Measurements from ENCODE around the gene GLOD4.
A peak's percentile ranks its signal among the peaks of the same experiment; 100 is the strongest.

GLOD4 gene

DNA sequence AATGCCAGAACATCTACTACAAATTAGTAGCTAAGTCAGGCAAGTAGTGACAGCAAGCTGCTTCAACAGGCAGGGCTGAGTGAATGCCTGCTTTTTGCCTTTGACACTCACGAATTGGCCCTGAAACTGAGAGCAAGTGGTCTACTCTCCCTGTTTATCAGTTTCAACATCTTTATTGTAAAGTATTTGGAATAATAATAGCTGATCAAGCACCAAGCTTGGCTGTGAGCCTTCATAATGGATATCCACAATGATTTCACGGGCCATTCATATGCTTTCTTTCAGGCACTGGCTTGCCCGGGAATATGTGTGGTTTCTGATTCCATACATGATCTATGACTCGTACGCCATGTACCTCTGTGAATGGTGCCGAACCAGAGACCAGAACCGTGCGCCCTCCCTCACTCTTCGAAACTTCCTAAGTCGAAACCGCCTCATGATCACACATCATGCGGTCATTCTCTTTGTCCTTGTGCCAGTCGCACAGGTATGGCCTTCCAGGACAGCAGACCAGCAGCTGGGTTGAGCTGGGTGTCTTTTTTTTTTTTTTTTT lies 44.4 kb downstream of the GLOD4 start:
- no peak for DNase-seq
- Histone ChIP-seq H3K36me3 (peaks cover 4% of the 10 kb centered on the region; the same call in 1 of the 2 replicates), H3K9me3 (no peaks in the 10 kb centered on the region), H3K4me3 (ENCODE audit: low read depth, low read length) (no peak overlapping the region), H3K27me3 (no peaks in the 10 kb centered on the region), H3K4me1 (no peaks in the 10 kb centered on the region)
- TF ChIP-seq, protein P1, sequence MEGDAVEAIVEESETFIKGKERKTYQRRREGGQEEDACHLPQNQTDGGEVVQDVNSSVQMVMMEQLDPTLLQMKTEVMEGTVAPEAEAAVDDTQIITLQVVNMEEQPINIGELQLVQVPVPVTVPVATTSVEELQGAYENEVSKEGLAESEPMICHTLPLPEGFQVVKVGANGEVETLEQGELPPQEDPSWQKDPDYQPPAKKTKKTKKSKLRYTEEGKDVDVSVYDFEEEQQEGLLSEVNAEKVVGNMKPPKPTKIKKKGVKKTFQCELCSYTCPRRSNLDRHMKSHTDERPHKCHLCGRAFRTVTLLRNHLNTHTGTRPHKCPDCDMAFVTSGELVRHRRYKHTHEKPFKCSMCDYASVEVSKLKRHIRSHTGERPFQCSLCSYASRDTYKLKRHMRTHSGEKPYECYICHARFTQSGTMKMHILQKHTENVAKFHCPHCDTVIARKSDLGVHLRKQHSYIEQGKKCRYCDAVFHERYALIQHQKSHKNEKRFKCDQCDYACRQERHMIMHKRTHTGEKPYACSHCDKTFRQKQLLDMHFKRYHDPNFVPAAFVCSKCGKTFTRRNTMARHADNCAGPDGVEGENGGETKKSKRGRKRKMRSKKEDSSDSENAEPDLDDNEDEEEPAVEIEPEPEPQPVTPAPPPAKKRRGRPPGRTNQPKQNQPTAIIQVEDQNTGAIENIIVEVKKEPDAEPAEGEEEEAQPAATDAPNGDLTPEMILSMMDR (IDR thresholded peaks at IDR 0.05; ENCODE audit: low read depth, low read length) = no peak

DNA sequence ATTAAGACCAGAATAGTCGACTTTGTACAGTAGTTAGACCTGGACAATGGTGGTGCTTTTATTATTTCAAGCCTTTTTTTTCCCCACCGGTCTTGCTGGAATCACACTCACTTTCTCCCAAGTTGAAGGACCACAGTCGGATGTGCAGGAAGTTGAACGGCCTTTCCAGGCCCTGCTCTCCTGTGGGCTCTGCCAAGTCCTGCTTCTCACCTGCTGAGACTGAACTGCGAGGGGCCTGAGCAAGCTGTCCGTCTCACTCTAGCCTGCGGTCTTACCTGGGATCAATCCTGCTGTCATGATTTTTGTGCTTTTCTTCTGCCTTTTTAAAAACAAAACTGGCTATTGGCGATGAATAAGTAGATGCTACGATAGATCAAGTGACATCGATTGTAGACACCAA lies 48.3 kb downstream of the GLOD4 start:
- Histone ChIP-seq H3K4me3 (ENCODE audit: low read depth, low read length) (peak overlapping the region; percentile 62), H3K4me1 (no peaks in the 10 kb centered on the region), H3K9me3 (no peaks in the 10 kb centered on the region), H3K27me3 (no peaks in the 10 kb centered on the region), H3K36me3 (0 out of 2 replicates have a peak, but pooled peaks cover 4% of the 10 kb centered on the region)
- TF ChIP-seq, protein P1 (IDR thresholded peaks at IDR 0.05; ENCODE audit: low read depth, low read length) = no peak
- no peak for DNase-seq

DNA sequence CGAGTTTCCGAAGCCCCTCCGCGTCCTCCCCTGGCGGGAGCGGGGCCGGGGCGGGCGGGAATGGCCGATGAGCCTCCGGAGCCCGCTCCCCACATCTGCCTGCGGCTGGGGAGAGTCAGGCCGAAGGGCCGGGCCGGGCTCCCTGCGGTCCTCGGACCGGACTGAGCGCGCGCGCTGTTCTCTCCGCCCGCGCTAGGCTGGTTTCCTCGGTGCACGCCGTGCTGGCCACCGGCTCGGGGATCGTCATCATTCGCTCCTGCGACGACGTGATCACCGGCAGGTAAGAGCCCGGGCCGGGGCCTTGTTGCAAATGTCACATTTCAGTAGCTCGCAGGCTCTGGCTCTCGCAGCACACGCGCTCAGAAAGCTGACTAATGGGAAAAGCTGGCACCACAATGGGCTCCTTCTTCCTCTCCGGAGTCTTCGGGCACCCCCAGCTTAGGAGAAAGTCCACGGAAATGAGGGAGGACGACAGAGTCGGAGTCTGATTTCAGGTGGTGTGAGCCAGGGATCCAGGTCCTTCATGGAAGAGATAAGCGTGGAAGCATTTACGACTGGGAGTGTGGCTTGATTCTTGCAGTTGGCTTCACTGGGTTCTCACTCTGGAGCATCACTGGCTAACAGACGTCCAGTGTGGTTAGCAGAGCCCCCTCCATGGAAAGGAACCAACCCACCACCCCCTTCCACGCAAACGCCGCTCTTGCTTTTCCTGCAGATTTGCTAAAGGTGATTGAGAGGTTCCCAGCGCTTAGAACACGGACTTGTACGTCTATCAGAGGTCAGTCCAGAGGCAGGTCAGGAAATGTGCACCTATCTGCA lies 49.0 kb downstream of the GLOD4 start:
- DNase-seq = peak; percentile 11
- Histone ChIP-seq H3K4me1 (no peaks in the 10 kb centered on the region), H3K9me3 (no peaks in the 10 kb centered on the region), H3K4me3 (ENCODE audit: low read depth, low read length) (peak overlapping the region; percentile 62), H3K36me3 (no peaks in the 10 kb centered on the region), H3K27me3 (no peaks in the 10 kb centered on the region)
- TF ChIP-seq, protein P1 (IDR thresholded peaks at IDR 0.05; ENCODE audit: low read depth, low read length) = no peak

DNA sequence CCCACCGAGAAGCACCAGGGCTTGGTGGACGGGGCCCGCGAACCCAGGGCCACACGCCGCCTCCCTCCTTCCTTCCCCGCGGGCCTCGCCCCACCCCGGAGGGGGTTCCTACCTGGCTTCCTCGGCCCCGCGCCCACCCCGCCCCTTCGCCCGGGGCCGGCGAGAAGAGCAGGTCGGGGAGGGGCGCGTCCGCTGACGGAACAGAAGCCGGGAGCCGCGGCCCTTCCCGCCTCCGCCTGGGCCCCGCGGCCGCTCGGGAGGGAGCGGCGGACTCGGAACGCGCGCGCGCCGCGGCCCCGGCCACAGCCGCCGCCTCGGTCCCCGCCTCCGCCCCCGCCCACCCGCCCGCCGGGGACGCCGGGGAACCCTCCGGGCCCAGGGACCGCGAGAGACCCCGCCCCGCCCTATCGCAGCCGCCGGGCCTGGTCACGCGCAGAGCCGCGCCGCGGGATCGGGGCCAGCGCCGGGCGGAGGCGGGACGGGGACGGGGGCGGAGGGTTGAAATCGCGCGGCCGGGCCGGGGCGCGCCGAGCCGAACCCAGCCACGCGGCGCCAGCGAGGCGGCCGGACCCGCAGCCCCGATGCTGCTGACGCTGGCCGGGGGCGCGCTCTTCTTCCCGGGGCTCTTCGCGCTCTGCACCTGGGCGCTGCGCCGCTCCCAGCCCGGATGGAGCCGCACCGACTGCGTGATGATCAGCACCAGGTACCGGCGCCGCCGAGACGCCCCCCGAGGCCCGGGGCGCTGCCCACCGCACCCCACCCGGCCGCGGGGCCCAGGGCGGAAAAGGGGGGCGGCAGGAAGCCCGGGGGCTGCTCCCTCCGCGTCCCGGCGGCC lies 49.8 kb downstream of the GLOD4 start, which contains the start of gene TLCD3A:
Gene TLCD3A, plus strand, starts transcription at position 530 of the 835 bp plus-strand sequence. Its CDS starts 52 bp downstream, at position 582.
- TF ChIP-seq, protein P1 (IDR thresholded peaks at IDR 0.05; ENCODE audit: low read depth, low read length) = no peak
- no peaks in the 10 kb centered on the region for H3K36me3 ChIP-seq
- no peaks in the 10 kb centered on the region for H3K9me3 ChIP-seq
- no peaks in the 10 kb centered on the region for H3K27me3 ChIP-seq
- peak within 1 kb of the TSS; percentile 62 for H3K4me3 ChIP-seq (ENCODE audit: low read depth, low read length)
- DNase-seq = peak; percentile 67
- no peaks in the 10 kb centered on the region for H3K4me1 ChIP-seq

DNA sequence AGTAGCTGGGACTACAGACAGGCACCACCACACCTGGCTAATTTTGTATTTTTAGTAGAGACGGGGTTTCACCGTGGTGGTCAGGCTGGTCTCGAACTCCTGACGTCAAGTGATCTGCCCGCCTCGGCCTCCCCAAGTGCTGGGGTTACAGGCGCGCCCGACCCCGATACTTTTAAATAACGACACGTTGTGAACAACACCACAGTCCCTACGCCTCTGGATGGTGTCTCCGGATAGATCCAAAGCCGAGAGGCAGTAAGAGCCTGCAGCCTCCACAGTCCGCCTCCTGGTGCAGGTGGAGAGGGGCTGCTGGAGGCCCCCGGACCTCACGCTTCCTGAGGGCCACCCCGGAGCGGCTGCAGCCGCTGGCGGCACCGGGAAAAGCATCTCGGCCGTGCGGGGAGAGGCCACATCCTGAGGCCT lies 50.4 kb downstream of the GLOD4 start:
- TF ChIP-seq, protein P1 (IDR thresholded peaks at IDR 0.05; ENCODE audit: low read depth, low read length) = no peak
- no peaks in the 10 kb centered on the region for H3K27me3 ChIP-seq
- no peaks in the 10 kb centered on the region for H3K4me1 ChIP-seq
- H3K36me3 ChIP-seq = no peaks in the 10 kb centered on the region
- DNase-seq = peak; percentile 14
- peak overlapping the region; percentile 51 for H3K4me3 ChIP-seq (ENCODE audit: low read depth, low read length)
- no peaks in the 10 kb centered on the region for H3K9me3 ChIP-seq
